Central memory CD4-positive, alpha-beta T cell (primary cell): Measurements from ENCODE around the gene TMEM240.
"Not testable (repeated sequence)": the region's sequence is repeated elsewhere in the genome, so short reads cannot be mapped to it uniquely, and the experiment has no call there.

Experiments used
- DNase-seq: peaks from one replicate; pipeline ENCODE4 v3.0.0; 2022
- total RNA-seq, 3 experiments: gene quantifications; one replicate each; lab custom pipeline; 2026; lab: John Stamatoyannopoulos, UW

The TMEM240 gene
- 0.19 to 0.32 (median 0.22) reads per million in 3 experiments for total RNA-seq

DNA sequence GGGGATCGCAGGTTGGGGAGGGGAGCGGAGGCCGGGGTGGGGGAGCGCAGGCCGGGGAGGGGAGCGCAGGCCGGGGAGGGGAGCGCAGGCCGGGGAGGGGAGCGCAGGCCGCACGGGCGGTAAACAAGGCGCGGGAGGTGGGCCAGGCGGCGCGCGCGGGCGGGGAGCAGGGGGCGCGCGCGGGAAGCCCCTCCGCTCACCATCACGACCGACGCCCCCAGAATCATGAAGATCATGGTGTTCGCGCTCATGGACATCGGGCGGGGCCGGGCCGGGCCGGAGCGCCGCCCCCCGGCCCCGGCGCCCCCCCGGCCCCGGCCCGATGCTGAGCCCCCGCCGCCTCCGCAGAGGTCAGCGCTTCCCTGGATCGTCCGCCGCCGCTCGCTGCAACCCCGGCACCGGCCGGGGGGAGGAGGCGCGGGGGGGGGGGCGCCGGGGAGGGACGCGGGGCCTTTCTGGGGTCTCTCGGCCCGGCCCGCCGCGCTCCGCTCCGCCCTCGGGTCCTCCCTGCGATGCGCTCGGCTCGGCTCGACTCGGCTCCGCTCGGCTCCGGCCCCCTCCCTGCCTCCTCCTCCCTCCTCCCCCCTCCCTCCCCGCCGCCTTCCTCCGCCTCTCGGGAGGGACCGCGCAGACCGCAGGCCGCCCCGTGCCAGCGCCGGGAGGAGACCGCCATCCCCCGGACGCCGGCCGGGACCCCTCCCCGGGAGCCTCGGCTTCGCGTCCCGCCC lies at the start of gene TMEM240:
Gene TMEM240, minus strand, starts transcription at position 535 of the 728 bp plus-strand sequence. Its CDS starts 278 bp downstream, at position 257.
- peak; percentile 29 for DNase-seq

DNA sequence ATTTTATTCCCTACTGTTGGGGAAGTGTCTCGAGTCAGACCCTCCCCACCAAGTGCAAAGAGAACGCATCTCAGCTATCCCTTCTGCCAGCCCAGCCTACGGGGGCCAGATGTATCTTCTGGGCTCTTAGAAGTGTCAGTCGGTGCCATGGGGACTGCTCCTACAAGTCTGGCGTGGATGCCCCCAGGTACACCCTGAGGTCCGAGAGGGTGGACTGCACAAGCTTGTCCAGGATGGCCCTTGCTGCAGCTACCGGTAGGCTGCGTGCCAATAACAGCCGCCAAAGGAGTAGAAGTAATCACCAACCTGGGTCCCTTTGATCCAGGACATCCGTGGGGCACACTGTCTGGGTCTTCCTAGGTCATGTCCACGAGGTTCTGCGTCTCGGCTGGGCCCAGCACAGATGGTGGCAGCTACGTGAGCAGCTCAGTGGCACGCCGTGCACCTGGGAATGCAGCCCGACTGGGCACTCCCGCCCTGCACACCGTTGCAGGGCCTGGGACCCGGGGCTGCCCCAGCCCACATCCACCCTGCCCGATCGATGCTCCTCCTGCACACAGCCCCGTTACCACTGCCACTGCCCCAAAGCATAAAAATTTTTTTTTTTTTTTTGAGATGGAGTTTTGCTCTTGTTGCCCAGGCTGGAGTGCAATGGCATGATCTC lies 43.1 kb upstream of the TMEM240 start:
- DNase-seq: no peak

DNA sequence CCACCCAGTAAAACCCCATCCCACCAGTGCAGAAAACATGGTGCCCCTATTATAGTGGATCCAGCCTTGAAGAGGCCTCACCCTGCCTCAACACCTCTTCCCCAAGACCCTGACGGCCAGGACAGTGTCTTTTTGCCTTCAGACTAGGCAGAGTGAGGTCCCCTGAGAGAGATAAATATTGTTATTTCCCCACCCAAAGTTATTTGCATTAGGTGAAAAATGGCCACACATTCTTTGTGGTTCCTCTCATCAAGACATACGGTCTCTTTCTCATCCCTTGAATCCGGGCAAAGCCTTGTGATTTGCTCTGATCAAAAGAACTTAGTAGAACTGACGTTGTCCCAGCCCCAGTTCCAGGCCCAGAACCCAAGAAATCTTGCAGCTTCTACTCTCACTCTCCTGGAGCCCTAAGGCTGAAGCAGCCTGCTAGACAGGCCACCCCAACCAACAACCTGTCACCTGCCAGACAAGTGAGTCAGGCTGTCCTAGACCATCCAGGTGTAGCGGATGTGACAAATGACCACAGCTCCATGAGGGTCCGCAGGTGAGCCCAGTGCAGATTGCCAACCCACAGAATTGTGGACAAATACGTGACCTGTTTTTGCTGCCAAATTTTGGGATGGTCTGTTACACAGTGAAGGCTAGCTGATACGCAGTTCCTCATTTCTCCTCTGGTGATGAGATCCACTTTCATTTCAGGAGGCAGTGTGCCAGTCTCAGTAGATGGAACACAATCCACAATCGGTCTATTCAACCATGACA lies 42.3 kb upstream of the TMEM240 start:
- DNase-seq: no peak

- DNase-seq: no peak
These were observed 38.0 kb upstream of the TMEM240 start for GRCh38 chr1:1578371-1578940.

- no peak for DNase-seq
These were observed 37.1 kb upstream of the TMEM240 start for GRCh38 chr1:1577367-1578011.

DNA sequence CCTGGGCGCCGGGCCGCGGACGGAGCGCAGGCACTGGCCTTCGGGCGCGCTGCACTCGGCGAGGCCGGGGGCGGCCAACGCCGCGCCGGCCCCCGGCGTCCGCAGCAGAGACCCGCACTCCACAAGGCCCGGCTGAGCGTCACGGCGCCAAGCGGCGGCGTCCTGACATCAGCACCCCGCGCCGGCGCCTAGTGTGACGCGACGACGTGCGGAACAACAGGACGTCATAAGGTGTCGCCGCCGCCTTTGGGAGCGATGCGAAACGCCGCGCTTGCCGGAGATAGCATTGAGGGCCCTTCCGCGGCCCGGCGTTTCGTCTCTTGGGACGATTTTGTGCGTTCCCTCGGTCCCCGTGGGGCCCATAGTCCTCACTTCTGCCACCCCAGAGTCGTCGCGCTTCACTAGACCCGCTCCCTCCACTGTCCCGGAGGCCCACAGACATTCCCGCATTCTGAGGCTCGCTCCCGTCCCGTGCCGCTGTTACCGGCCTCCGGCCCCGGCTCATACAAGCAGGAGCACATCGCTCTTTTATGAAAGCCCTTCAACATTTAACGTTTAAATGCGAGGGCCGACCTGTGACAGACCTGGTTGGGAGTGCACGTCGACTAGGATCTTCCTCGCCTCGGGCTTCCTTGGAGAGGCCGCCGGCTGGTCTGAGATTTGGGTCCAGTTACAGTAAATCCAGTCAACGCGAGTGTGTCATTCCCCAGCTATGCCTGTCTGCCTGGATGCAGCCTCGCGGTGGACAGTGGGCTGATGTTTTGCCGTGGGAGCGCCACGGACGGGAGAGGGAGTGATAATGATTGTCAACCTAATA lies 34.5 kb upstream of the TMEM240 start, which contains the start of gene SSU72:
Gene SSU72, minus strand, starts transcription at position 143 of the 817 bp plus-strand sequence. CDS start 306 bp downstream, outside the sequence.
- peak; percentile 92 for DNase-seq

DNA sequence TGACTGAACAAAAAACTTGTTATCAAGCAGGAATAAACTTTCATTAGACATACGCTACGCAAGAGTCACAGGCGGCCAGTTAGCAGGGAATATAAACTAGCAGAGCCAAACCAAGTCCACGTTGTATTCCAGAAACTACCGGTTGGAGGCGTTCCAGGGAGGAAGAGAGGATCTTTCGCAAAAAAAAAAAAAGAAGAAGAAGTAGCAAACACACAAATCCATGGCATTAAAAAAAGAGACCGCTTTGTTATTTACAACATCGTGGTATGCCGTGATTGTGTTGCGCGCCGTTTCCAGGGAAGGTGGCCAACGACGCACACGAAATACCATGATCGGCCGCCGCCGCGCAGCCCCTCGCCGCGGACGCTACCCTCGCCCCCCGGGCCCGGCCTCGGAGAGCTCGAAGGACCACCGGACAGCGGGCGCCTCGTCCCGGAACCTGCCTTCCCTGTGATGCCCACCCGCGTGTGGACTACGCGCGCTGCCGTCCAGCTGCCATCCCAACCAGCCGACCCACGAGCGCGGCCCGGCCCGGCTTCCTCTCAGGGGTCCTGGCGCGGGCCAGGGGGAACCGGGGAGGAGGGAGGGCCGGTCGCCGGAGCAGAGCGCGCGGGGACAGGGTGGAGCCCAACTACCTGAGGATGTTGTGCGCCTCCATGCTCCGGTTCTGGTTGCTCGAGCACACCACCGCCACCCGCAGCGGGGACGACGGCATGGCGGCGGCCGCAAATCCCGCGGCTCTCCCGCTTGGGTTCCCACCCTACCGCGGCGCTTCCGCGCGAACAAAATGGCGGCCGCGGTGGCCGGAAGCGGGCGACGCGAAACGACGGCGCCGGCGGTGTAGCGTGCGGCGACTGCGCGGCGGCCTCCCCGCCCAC lies 33.7 kb upstream of the TMEM240 start:
- peak; percentile 14 for DNase-seq

- DNase-seq: no peak
These were observed 28.9 kb upstream of the TMEM240 start for GRCh38 chr1:1569341-1569740.

DNA sequence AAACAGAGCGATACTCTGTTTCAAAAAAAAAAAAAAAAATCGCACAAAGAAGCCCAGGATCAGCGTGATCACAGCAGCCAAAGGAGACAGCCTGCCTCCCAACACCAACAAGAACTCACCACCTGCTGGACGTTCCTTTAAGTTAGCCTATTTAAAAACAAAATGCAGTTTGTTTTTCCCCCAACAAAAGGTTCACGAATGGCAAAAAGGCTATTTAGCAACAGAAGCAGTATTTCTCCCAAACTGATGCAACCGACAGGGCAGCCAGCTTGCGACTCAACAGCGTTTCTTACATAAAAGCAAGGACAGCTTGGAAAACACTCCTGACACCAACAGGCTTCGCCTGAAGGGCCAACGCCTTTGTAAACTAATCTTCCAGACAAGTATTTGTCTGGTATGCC lies 27.5 kb upstream of the TMEM240 start:
- no peak for DNase-seq

- no peak for DNase-seq
These were observed 26.9 kb upstream of the TMEM240 start for GRCh38 chr1:1567152-1567875.

DNA sequence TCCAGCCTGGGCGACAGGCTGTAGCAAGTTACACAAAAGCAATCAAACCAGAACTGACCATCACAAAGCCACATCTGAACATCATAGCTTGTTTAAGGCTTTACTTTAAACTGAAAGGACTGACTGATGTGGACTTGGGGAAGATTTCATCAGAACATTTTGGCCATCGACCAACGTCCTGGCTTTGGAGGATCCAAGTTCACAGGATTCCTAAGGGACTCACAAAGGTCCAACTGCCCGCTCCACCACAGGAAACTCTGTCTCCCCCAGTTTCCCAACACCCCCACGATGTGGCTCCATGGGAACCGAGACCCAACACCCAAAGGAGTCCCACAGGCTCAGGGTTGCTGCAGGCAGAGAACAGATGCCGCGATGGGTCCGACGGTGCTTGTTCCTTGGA lies 24.9 kb upstream of the TMEM240 start:
- no peak for DNase-seq

DNA sequence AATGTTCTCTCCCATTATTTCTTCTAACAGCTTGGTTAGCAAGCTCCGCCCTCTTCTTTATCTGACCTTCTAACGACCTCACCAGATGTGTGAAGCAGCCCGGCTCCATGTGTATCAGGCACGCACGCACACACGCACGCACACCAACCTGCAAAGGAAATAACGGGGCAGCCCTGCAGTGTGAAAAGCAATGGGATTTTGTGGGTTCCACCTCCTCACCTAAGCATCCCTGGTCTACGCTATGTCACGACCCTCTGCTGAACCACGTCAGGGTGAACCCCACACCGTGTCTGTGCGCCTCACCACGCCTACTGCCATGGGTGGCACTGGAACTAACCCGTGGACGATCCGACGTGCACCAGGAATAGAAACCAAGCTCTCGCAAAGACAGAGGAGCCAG lies 23.8 kb upstream of the TMEM240 start:
- DNase-seq: no peak

DNA sequence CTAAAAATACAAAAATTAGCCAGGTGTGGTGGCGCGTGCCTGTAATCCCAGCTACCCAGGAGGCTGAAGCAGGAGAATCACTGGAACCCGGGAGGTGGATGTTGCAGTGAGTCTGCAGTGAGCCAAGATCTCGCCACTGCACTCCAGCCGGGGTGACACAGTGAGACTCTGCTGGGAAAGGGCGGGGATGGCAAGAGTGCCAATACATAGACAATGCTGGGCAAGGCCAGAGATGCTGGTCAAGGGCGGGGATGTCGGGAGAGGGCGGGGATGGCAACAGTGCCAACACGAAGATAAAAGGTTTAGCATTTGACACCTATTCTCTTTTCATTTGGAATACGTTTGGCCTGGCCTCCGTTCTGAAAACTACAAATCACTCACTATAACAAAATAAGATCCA lies 23.3 kb upstream of the TMEM240 start:
- no peak for DNase-seq

DNA sequence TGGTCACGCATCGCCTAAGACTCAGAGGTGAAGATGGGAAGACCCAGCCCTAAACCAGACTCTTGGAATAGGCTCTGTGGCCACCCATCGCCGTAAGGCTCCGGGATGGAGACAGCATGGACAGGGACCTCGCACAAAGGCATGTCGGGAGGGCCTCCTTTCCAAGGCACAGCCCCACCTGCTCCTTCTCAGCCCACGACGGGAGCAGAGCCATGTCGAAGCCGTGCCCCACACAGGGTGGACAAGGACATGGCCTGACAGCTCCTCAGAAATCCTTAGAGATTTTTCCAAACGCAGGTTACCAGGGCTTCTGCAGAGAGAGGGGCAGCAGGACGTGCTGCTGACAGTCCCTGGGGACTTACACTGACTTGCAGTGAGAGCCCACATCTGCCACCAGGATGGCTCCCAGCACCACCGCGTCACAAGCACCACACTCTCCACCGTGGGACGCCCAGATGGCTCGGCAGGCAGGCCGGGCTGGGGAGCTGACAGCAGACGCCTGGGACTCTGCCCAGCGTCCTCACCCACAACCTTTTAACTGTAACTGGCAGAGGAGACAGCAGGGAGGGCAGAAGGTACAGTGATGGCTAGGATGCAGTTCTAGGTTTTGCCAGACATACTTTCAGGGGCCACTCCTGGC lies 22.3 kb upstream of the TMEM240 start:
- DNase-seq: no peak

GRCh38 chr1:1561801-1562470 lies 21.5 kb upstream of the TMEM240 start:
- no peak for DNase-seq

DNA sequence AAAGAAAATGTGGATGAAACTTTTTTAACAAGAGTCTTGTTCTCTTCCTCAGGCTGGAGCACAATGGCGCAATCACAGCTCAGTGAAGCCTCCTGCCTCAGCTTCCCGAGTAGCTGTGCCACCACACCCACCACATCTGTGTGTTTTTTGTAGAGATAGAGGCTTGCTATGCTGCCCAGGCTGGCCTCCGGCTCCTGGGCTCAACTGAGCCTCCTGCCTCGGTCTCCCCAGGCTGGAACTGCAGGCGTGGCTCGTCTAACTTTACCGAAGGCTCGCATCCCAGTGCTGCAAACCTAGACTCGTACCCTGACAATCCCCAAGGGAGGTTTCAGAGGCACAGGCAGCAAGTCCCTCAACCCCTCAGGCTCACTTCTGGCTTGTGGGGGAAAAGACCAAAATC lies 19.8 kb upstream of the TMEM240 start:
- no peak for DNase-seq

- DNase-seq: no peak
These were observed 18.6 kb upstream of the TMEM240 start for GRCh38 chr1:1559066-1559465.

DNA sequence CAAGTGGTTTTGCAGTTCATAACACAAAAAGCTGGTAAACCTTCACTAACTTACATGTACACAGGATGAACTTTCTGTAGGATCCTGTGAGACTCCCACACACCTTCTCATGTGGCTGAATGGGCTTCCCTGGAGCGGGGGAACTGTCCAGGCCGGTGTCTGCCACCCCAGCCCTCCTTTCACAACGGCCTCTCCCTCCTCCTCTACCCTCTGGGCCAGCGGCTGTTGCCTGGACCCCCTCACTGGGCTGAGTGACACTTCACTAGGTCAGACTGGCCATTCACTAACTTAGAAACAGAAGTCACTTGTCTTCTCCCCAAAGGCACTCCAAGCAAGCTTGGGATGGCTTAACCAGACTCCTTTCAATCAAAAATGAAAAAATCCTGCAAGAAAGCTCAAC lies 18.2 kb upstream of the TMEM240 start:
- no peak for DNase-seq

DNA sequence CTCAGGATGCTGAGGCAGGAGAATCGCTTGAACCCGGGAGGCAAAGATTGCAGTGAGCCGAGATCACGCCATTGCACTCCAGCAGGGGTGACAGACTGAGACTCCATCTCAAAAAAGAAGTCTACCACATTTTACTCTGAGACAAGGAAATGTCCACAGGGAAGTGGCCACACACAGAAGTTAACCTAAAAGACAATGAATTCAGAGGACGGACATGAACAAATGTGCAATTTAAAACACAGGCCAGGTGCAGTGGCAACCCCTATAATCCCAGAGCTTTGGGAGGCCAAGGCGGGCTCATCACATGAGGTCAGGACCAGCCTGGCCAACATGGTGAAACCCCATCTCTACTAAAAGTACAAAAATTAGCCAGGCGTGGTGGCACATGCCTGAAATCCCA lies 17.3 kb upstream of the TMEM240 start:
- not testable (repeated sequence) for DNase-seq
